HG03442 (cell line): ENCODE data around the gene PSMB11.
A peak's percentile ranks its signal among the peaks of the same experiment; 100 is the strongest.

ENCODE experiments used
- ATAC-seq: cut with Tn5 transposase; IDR thresholded peaks from one replicate; pipeline ENCODE4 v1.9.1; 2021; ENCODE audit warnings: mild to moderate bottlenecking, moderate library complexity; ENCODE audit not compliant: unreplicated experiment

The PSMB11 gene

GRCh38 chr14:23040100-23040499, 1.9 kb upstream of the PSMB11 start:
- no peak for ATAC-seq

DNA sequence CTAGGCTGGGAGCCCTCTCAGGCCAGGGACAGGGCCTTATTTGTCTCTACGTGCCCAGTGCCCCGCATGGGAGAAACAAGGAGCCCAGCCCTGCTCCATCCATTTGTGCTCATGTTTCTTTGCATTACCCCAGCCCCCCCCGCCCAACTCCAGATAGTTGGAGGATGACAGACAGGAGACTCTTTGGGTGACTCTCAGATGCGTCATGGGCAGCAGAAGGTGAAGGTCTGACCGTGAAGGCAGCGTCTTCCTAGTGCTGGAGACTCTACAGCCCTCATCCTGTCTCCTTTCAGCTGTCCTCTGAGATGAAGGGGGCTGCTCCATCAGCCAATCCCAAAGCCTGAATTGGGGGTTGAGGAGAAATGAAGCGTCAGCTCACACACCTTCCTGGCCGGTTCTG, 283 bp upstream of the PSMB11 start:
- no peak for ATAC-seq

DNA sequence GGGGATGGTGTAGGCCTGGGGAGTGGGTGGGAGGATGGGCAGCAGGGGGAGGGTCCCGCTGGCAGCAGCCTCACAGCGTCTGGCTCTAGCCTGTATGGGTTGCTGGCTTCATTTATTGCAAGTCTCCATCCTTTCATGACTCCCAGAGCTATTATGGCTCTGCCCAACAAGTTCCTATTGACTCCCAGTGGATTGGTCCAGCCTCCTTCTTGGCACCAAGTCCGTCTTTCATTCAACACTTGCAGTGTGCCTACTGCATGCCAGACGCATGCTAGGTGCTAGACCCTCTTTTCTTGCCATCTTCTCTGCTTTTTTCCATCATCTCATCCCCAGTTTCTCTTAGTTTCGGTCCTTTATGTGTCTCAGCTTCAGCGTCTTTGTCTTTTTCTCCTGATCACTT, 1.1 kb downstream of the PSMB11 start:
- no peak for ATAC-seq

DNA sequence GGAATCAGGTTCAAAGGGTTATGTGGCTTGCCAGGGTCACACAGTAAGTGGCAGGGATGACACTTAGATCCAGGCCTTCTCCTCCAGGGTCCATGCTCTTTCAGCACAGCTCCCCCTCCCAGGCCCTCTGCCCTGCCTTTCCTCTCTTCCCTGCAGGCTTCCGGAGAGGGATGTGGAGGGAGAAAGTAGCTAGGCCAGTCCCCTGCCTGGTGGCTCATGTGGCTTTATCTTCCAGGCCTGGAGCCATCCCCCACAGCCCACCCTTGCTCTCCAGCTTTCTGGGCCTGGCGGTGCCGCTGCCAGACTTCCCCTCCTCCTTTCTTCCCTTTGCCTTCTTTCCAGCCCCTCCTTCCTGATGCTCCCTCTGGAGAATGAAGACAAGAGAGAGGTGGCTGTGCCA, 1.7 kb downstream of the PSMB11 start:
- no peak for ATAC-seq

DNA sequence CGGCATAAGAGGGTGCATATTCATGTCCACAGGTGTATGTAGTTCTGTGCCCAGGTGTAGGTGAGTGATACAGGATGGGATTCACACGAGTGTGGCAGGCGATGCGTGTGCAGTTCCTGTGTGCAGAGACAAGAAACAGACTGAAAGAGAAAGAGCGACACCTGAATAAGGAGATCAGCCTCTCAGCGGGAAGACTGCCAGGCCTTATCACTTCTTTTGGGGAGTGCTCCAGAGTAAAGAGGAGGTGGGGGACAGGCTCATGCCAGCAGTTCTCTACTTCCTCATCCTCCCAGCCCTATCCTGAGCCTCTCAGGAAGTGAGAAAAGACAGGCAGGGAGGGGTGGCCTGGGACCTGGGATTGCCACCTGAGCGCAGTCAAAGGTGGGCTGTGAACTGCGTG, 2.8 kb downstream of the PSMB11 start:
- no peak for ATAC-seq

DNA sequence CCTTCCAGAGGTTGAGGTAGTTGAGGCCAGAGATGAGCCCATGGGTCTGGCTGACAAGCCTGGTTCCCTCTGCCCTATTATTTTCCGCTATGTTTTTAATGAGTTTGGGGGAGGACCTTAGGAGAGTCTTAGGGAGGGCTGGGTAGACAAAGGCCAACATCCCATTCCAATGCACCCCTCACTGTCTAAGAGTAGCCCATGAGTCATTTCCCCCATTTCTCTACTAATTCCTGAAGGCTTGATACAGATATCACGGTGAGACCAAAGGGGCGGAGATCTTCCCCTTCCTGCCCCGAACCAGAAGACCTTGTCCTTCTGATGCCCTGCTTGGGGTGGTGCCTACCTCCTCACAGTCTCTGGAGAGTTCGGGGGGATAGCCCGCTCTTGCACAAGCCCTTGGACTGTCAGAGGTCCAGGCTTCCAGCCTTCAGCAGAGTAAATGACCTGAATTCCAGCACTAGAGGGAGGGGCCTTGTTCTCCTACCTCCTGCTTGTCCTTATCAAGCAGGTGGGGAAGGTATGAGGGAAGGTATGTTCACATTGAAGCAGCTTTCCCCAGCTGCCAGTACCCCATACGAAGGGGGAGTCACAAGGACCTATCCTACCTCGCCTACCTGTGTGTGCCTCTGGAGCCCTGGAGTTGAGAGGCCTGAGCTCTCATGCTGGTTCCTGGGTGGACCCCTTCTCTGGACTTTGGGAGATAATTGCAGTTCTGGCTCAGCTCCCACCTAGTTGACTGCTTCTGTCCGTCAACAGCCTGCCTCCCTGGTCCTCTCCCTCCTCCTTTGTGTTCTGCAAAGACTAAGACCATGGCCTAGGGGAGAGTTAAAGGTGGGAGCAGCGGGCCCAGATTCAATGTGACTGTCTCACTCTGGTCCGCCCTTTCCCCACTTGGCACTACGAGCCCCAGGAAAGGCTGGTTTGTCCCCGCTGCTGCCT, 3.7 kb downstream of the PSMB11 start:
- no peak for ATAC-seq

- no peak for ATAC-seq
Observed at GRCh38 chr14:23047034-23047634, 5.1 kb downstream of the PSMB11 start.

DNA sequence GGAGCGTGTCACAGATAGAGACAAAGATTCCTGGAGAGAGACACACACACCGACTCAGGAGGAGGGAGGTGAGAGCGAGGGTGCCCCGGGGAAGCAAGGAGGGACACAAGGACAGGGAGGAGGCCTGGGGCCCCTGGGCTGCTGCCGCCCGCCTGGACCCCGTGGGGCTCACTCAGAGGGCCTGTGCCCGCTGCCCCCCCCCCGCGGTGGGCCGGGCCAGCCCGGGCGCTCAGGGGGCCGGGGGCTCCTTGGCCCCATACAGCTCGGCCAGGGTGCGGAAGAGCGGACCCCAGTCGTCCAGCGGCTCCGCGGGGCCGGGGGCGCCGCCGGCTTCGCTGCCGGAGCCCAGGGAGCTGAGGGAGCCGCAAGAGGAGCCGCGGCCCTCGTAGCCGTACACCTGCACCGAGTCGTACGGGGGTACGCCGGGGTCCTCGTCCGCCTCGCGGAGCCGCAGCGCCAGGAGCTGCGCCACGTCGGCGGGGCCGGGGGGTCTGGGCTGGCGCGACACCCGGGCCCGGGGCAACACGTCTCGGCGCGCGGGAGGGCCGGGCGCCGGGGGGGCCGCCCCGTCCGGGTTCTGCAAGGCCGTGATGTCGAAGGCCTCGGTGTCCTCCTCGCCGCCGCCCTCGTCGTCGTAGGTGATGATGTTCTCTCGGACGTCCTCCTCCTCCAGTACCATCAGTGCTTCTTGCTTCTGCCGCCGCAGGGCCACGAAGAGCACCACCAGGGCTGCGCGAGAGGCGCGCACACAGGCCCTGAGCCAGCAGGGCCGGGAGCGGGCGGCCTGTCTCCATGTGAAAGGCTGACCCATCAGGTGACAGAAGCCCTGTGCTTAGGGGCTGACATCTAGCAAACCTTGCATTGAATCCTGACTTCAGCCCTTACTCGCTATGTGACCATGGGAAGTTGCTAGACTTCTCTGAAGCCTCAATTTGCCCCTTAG, 6.0 kb downstream of the PSMB11 start:
- ATAC-seq = no peak

GRCh38 chr14:23049011-23049410, 7.0 kb downstream of the PSMB11 start:
- ATAC-seq = no peak

GRCh38 chr14:23051141-23052057, 9.4 kb downstream of the PSMB11 start:
- ATAC-seq = no peak

GRCh38 chr14:23052182-23052623, 10.2 kb downstream of the PSMB11 start:
- ATAC-seq = no peak

- ATAC-seq = no peak
Observed at GRCh38 chr14:23052671-23053070, 10.7 kb downstream of the PSMB11 start.

DNA sequence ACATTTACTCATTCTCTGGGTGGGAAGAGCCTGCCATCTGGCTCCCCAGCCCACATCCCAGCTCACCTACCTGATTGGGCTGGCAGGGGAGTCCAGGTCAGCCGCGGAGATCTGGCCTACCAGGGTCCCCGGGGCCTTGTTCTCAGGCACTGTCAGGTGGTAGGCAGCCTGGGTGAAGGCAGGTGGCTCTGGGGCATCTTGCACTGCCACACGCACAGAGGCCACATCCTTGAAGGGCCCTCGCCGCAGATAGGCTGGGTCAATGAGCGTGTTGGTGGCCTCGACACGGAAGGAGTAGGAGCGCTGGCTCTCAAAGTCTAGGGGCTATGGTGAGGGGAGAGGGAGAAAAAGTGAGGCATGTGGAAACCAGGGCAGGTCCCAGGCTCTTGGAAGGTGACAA, 11.4 kb downstream of the PSMB11 start:
- ATAC-seq = no peak

DNA sequence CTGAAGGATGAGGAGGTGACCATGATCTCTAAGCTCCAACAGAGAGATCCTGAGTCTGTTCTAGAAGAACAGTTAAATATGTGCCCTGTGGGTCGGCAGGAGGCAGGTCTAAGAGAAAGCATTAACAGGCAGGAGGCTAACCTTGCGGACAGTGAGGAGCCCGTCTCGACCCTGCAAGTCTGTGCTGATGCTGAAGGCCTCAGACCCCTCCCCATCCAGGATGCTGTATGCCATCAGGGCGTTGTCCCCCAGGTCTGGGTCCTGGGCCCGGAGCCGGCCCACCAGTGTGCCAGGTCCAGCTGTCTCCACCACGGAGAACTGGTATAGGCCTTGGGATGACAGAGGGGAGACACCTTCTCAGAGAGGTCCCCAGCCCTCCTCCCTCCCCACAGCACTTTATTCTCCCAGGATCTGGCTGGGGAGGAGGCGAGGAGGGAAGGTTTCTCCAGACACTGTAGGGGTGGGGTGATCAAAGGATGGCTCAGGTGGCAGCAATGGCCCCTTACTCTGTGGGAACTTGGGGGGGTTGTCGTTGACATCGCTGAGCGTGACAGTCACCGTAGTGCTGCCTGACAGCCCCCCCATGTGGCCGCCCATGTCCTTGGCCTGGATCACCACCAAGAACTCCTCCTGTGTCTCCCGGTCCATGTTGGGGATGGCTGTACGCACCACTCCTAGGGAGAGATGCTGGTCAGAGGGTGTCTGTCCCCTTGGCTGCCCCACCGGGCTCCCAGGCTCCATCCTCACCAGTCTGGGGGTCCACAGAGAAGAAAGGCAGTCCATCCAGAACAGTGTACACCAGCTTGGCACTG, 12.2 kb downstream of the PSMB11 start:
- no peak for ATAC-seq

- ATAC-seq = no peak
Observed at GRCh38 chr14:23055147-23055550, 13.1 kb downstream of the PSMB11 start.

GRCh38 chr14:23055621-23056144, 13.7 kb downstream of the PSMB11 start:
- ATAC-seq = no peak

- ATAC-seq = peak; percentile 57
Observed at GRCh38 chr14:23056145-23056955, 14.3 kb downstream of the PSMB11 start.
